KMS-11 (cell line): ENCODE results near the gene LNX1.

Source experiments
- H2AFZ ChIP-seq: fragments of 200-600 bp; sonication (generic); 2 replicates; pipeline ENCODE4 v1.6.1; 2016; ENCODE audit warnings: antibody characterized with exemption, mixed run types, low read depth
- H3K27ac ChIP-seq: fragments of 200-600 bp; sonication (generic); 2 replicates; pipeline ENCODE4 v1.6.1; 2016; ENCODE audit warnings: mild to moderate bottlenecking, mixed run types
- H3K27me3 ChIP-seq: fragments of 200-600 bp; sonication (generic); 2 replicates; pipeline ENCODE4 v1.6.1; 2017; ENCODE audit warnings: mild to moderate bottlenecking, low read depth, mixed run types, moderate library complexity; ENCODE audit not compliant: insufficient read depth
- H3K36me3 ChIP-seq: fragments of 200-600 bp; sonication (generic); 2 replicates; pipeline ENCODE4 v1.6.1; 2017; ENCODE audit warnings: mild to moderate bottlenecking, mixed run types; ENCODE audit not compliant: insufficient read depth
- H3K4me1 ChIP-seq: fragments of 200-600 bp; sonication (generic); 2 replicates; pipeline ENCODE4 v1.6.1; 2016; ENCODE audit warnings: mild to moderate bottlenecking, low read depth, mixed run types; ENCODE audit not compliant: poor library complexity, severe bottlenecking
- H3K4me2 ChIP-seq: fragments of 200-600 bp; sonication (generic); 2 replicates; pipeline ENCODE4 v1.7.0; 2016; ENCODE audit warnings: mild to moderate bottlenecking, mixed run types
- H3K4me3 ChIP-seq: fragments of 200-600 bp; sonication (generic); IDR thresholded peaks from 2 replicates; pipeline ENCODE4 v1.6.1; 2017; ENCODE audit warnings: low read depth, low read length, mixed read lengths; ENCODE audit not compliant: insufficient read depth
- H3K79me2 ChIP-seq: fragments of 200-600 bp; sonication (generic); 2 replicates; pipeline ENCODE4 v1.6.1; 2016; ENCODE audit warnings: low read depth, mixed run types; ENCODE audit not compliant: insufficient read depth
- H3K9ac ChIP-seq: fragments of 200-600 bp; sonication (generic); 2 replicates; pipeline ENCODE4 v1.6.1; 2016; ENCODE audit warnings: mild to moderate bottlenecking, mixed run types
- H4K20me1 ChIP-seq: fragments of 200-600 bp; sonication (generic); 2 replicates; pipeline ENCODE4 v1.6.1; 2016; ENCODE audit warnings: mild to moderate bottlenecking, mixed run types; ENCODE audit not compliant: insufficient read depth
- CTCF ChIP-seq: fragments of 200-600 bp; sonication (generic); conservative IDR thresholded peaks from 2 replicates; pipeline ENCODE4 v1.6.1; 2017; ENCODE audit warnings: low read depth, mild to moderate bottlenecking, antibody characterized with exemption, low read length, moderate library complexity, mixed read lengths

LNX1 gene

GRCh38 chr4:53548662-53549061, 42.6 kb downstream of the LNX1 start:
- Histone ChIP-seq H3K9ac (no peak overlapping the region), H3K4me2 (no peak overlapping the region), H3K79me2 (no peaks in the 10 kb centered on the region), H4K20me1 (no peaks in the 10 kb centered on the region), H3K4me1 (no peaks in the 10 kb centered on the region), H2AFZ (no peak overlapping the region), H3K27me3 (no peaks in the 10 kb centered on the region), H3K27ac (no peak overlapping the region), H3K4me3 (no peak overlapping the region), H3K36me3 (no peaks in the 10 kb centered on the region)
- no peak for TF ChIP-seq CTCF

DNA sequence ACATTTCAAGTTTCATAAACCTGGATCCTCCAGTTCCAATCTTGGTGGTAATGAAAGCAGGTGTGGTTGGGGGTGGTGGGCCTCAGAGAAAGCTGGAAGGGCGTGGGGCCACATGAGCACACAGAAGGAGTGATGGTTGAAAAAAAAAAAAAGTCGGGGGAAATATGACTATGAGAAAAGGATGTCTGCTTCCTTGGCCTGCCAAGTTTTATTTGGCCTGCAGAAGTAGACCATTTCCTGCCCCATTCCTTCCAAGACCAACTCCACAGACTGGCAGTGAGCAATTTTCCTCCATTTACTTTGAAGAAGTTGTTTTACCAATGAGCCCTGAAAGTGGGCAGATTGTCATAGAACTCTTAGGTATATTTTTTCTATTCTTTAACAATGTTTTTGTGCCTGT, 43.3 kb downstream of the LNX1 start:
- no peak for TF ChIP-seq CTCF
- Histone ChIP-seq H3K4me1 (no peaks in the 10 kb centered on the region), H3K36me3 (no peaks in the 10 kb centered on the region), H4K20me1 (no peaks in the 10 kb centered on the region), H3K9ac (no peak overlapping the region), H3K79me2 (no peaks in the 10 kb centered on the region), H2AFZ (no peak overlapping the region), H3K27ac (no peak overlapping the region), H3K4me3 (no peak overlapping the region), H3K4me2 (no peak overlapping the region), H3K27me3 (no peaks in the 10 kb centered on the region)

- no peak overlapping the region for H2AFZ ChIP-seq
- no peak for TF ChIP-seq CTCF
- no peaks in the 10 kb centered on the region for H3K27me3 ChIP-seq
- no peak overlapping the region for H3K4me3 ChIP-seq
- H3K79me2 ChIP-seq, result no peaks in the 10 kb centered on the region
- no peak overlapping the region for H3K4me2 ChIP-seq
- H4K20me1 ChIP-seq, result no peaks in the 10 kb centered on the region
- H3K27ac ChIP-seq, result no peak overlapping the region
- no peak overlapping the region for H3K9ac ChIP-seq
- H3K4me1 ChIP-seq, result no peaks in the 10 kb centered on the region
- no peaks in the 10 kb centered on the region for H3K36me3 ChIP-seq
Measured at GRCh38 chr4:53545942-53546581, 45.2 kb downstream of the LNX1 start.

DNA sequence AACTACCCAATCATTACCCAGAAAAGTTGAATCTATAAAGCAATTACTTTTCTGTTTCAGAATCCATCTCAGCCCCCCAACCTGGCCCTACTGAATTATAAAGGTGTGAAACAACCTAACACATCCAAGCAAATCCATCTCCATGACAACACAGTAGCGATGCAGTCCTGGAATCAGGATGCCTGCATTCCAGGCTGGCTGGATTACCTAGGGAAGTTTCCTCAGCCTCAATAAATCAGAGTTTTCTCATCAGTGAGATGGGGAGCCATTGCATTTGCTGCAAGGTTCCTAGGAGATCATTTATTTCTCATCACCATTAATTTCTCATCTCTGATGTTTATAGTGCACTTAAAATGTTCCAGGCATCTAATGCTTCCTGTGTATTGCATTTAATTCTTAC, 46.0 kb downstream of the LNX1 start:
- Histone ChIP-seq H3K36me3 (no peaks in the 10 kb centered on the region), H2AFZ (no peak overlapping the region), H3K4me3 (no peak overlapping the region), H3K79me2 (no peaks in the 10 kb centered on the region), H3K4me1 (no peaks in the 10 kb centered on the region), H3K9ac (no peak overlapping the region), H3K27me3 (no peaks in the 10 kb centered on the region), H3K27ac (no peak overlapping the region), H3K4me2 (no peak overlapping the region), H4K20me1 (no peaks in the 10 kb centered on the region)
- TF ChIP-seq CTCF, result no peak
